ENCODE measurements around the gene EXOC3L4. TPM values are rescaled to one million over a fixed set of nuclear protein-coding genes. Genes with fewer than 3 reads are reported as not detected.

The EXOC3L4 gene
- total RNA-seq, 1 donor from 2014 or later: 6.3 TPM

- DNase-seq: no peak
Measured at GRCh38 chr14:103133210-103134140, 39.0 kb downstream of the EXOC3L4 start.

- no peak for DNase-seq
Measured at GRCh38 chr14:103134405-103134804, 39.9 kb downstream of the EXOC3L4 start.

GRCh38 chr14:103134919-103135318 lies 40.4 kb downstream of the EXOC3L4 start:
- DNase-seq: no peak

- DNase-seq: no peak
Measured at GRCh38 chr14:103135333-103136260, 41.1 kb downstream of the EXOC3L4 start.

GRCh38 chr14:103136388-103137271 lies 42.1 kb downstream of the EXOC3L4 start:
- peak; percentile 51 for DNase-seq

- DNase-seq: peak; percentile 49
Measured at GRCh38 chr14:103137689-103138300, 43.3 kb downstream of the EXOC3L4 start.

GRCh38 chr14:103138301-103139131 lies 44.0 kb downstream of the EXOC3L4 start:
- no peak for DNase-seq

- DNase-seq: no peak
Measured at GRCh38 chr14:103139132-103140025, 44.9 kb downstream of the EXOC3L4 start.

GRCh38 chr14:103140316-103141109 lies 46.0 kb downstream of the EXOC3L4 start:
- DNase-seq: no peak

- DNase-seq: peak; percentile 44
Measured at GRCh38 chr14:103141117-103141796, 46.7 kb downstream of the EXOC3L4 start.

GRCh38 chr14:103142026-103142425 lies 47.5 kb downstream of the EXOC3L4 start:
- no peak for DNase-seq

- no peak for DNase-seq
Measured at GRCh38 chr14:103142721-103143302, 48.3 kb downstream of the EXOC3L4 start.

GRCh38 chr14:103143506-103143905 lies 49.0 kb downstream of the EXOC3L4 start:
- DNase-seq: no peak

GRCh38 chr14:103144085-103144484 lies 49.6 kb downstream of the EXOC3L4 start:
- DNase-seq: no peak

GRCh38 chr14:103146141-103146709 lies 51.7 kb downstream of the EXOC3L4 start:
- DNase-seq: no peak

GRCh38 chr14:103149351-103150237 lies 55.1 kb downstream of the EXOC3L4 start:
- no peak for DNase-seq
